ENCODE results near the gene IFIT5. TPM values are rescaled to one million over a fixed set of nuclear protein-coding genes. Genes with fewer than 3 reads are reported as not detected.
"Not testable (repeated sequence)": the region's sequence is repeated elsewhere in the genome, so short reads cannot be mapped to it uniquely, and the experiment has no call there.

IFIT5 gene
- total RNA-seq, 2 experiments from 2014 or later = 14.4 to 14.9 TPM

DNA sequence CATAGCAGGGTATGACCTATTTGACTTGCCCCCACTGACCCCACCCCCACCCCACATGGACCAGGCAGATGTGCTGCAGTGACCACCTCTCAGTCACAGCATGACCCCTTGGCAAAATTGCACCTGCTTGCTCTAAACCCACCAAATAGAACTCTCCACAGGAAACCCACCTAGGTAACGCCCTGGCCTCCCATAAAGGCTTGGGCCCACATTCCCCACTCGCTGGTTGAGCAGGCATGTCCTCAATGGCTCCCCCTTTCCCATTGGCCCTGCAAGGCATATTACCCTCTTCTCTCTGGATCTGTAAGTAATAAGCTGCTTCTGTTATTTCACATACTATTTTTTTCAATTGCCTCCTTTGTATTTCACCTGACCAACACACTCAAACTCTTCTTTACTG lies 19.2 kb upstream of the IFIT5 start:
- no peaks in the 10 kb centered on the region for H3K27me3 Mint-ChIP-seq
- H3K4me1 Mint-ChIP-seq = peaks cover 35% of the 10 kb centered on the region
- ChIA-PET POLR2A (no interaction called here), CTCF (interaction anchor here (0.7 kb wide), 1 partner anchor 71 kb away, joined by 4 read pairs; no protein-coding TSS in a partner anchor)
- intact Hi-C loops (cut with DNase I, micrococcal nuclease) = no loop called here
- DNase-seq = no peak
- H3K36me3 Mint-ChIP-seq (ENCODE audit: low read depth) = peaks cover 10% of the 10 kb centered on the region
- H3K4me3 Mint-ChIP-seq = no peak overlapping the region
- ATAC-seq = no peak
- H3K9me3 Mint-ChIP-seq (ENCODE audit: low read depth) = no peaks in the 10 kb centered on the region
- no peak overlapping the region for H3K27ac Mint-ChIP-seq

DNA sequence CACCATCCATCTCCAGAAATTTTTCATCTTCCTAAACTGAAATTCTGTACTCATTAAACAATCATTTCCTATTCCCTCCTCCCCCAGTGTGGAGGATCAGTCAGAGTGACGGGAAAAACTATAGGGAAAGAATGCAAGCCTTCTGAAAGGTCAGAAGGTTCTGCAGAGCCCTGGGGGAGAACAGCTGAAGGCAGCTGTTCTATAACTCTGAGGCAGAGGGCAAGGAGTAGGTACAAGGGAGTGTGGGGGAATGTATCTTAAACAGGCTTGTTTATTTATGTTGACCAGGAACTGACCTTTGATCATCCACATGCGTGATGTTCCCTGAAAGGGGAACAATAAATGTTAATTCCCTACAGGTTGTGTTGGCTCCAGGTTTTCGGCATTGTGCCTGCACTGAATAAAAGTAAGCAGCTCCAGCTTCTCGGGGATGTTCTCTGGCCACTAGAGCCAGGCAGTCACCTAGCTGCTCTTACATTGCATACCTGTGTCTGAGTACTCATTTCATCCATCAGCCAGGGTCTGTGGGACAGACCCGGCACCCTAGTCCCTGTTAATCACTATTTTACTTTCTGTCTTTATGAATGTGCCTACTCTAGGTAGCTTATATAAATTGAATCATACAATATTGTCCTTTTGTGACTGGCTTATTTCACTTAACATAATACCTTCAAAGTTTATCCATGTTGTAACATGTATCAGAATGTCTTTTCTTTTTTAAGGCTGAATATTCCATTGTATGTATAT lies 16.2 kb upstream of the IFIT5 start:
- intact Hi-C loops (cut with DNase I, micrococcal nuclease) = no loop called here
- ChIA-PET POLR2A (no interaction called here), CTCF (interaction anchor here (0.6 kb wide), 1 partner anchor 21 kb away, joined by 3 read pairs; no protein-coding TSS in a partner anchor)
- Mint-ChIP-seq H3K36me3 (ENCODE audit: low read depth) (peaks cover 13% of the 10 kb centered on the region), H3K4me3 (no peak overlapping the region), H3K27ac (no peak overlapping the region), H3K4me1 (peaks cover 24% of the 10 kb centered on the region), H3K27me3 (no peaks in the 10 kb centered on the region), H3K9me3 (ENCODE audit: low read depth) (no peaks in the 10 kb centered on the region)
- DNase-seq (no peak), ATAC-seq (peak; percentile 36)

GRCh38 chr10:89399956-89400355 lies 14.4 kb upstream of the IFIT5 start:
- H3K27ac Mint-ChIP-seq = no peak overlapping the region
- H3K9me3 Mint-ChIP-seq (ENCODE audit: low read depth) = no peaks in the 10 kb centered on the region
- intact Hi-C loops (cut with DNase I, micrococcal nuclease) = no loop called here
- H3K36me3 Mint-ChIP-seq (ENCODE audit: low read depth) = peaks cover 13% of the 10 kb centered on the region
- ChIA-PET CTCF (no interaction called here), POLR2A (no interaction called here)
- ATAC-seq = peak; percentile 16
- no peak overlapping the region for H3K4me3 Mint-ChIP-seq
- no peaks in the 10 kb centered on the region for H3K27me3 Mint-ChIP-seq
- H3K4me1 Mint-ChIP-seq = peaks cover 16% of the 10 kb centered on the region
- DNase-seq = no peak

- Mint-ChIP-seq H3K36me3 (ENCODE audit: low read depth) (peaks cover 10% of the 10 kb centered on the region), H3K27me3 (no peaks in the 10 kb centered on the region), H3K9me3 (ENCODE audit: low read depth) (no peaks in the 10 kb centered on the region), H3K4me1 (peaks cover 6% of the 10 kb centered on the region), H3K4me3 (no peak overlapping the region), H3K27ac (no peak overlapping the region)
- ChIA-PET POLR2A (no interaction called here), CTCF (interaction anchor here (0.7 to 1.4 kb wide), 5 partner anchors 11 to 153 kb away, joined by 3 to 6 read pairs (median 4); partner anchors contain the start of gene IFIT1)
- no peak for ATAC-seq
- DNase-seq = no peak
- intact Hi-C loops (cut with DNase I, micrococcal nuclease) = no loop called here
Observed at GRCh38 chr10:89403043-89403442, 11.3 kb upstream of the IFIT5 start.

DNA sequence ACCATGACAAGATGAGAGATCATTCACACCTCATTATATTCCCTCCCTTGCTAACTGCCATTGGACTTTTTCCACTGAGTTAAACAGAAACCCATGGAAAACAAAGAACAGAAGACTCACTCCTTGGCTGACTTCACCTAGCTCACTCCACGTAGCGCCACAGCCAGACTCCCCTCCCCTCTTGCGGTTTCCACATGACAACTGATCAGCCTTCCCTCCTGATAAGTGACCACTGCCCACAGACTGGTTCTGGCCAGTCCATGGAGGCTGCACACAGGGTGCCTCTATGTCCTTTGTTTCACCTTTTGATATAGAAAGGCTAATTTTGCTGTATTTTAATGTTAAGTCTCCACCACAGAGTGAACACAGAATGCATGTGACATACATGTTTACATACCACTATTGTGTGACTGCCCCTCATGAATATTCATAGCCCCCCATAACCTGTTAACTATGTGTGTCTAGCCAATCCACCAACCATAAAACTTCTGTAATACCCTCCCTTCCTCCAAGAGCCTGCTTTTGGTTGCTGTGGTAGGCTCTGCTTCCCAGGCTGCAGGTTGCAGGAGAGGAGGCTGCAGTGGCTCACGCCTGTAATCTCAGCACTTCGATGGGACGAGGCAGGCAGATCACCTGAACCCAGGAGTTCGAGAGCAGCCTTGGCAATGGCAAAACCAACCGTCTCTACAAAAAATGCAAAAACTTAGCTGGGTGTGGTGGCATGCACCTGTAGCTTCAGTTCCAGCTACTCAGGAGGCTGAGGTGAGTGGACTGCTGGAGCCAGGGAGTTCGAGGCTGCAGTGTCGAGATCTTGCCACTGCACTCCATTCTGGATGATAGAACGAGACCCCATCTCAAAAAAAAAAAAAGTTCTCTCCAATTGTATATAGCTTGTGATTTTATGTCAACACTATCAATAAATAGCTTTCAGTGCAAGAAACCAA lies 10.0 kb upstream of the IFIT5 start:
- intact Hi-C loops (cut with DNase I, micrococcal nuclease) = no loop called here
- H3K4me3 Mint-ChIP-seq = no peak overlapping the region
- H3K4me1 Mint-ChIP-seq = peaks cover 2% of the 10 kb centered on the region
- POLR2A ChIA-PET = no interaction called here
- CTCF ChIA-PET = no interaction called here
- no peaks in the 10 kb centered on the region for H3K9me3 Mint-ChIP-seq (ENCODE audit: low read depth)
- H3K27me3 Mint-ChIP-seq = no peaks in the 10 kb centered on the region
- ATAC-seq = no peak
- peaks cover 7% of the 10 kb centered on the region for H3K36me3 Mint-ChIP-seq (ENCODE audit: low read depth)
- DNase-seq = no peak
- no peak overlapping the region for H3K27ac Mint-ChIP-seq

GRCh38 chr10:89406178-89406577 lies 8.2 kb upstream of the IFIT5 start:
- H3K4me3 Mint-ChIP-seq; DNase-seq; H3K4me1 Mint-ChIP-seq; H3K27me3 Mint-ChIP-seq; ATAC-seq; H3K27ac Mint-ChIP-seq; H3K36me3 Mint-ChIP-seq (ENCODE audit: low read depth); intact Hi-C loops (cut with DNase I, micrococcal nuclease); H3K9me3 Mint-ChIP-seq (ENCODE audit: low read depth); POLR2A ChIA-PET: not testable (repeated sequence)
- CTCF ChIA-PET = interaction anchor here (0.8 kb wide), 1 partner anchor 13 kb away, joined by 5 read pairs; no protein-coding TSS in a partner anchor

GRCh38 chr10:89407792-89408191 lies 6.6 kb upstream of the IFIT5 start:
- H3K27me3 Mint-ChIP-seq; H3K9me3 Mint-ChIP-seq (ENCODE audit: low read depth); POLR2A ChIA-PET; H3K4me3 Mint-ChIP-seq; H3K27ac Mint-ChIP-seq; ATAC-seq; DNase-seq; H3K36me3 Mint-ChIP-seq (ENCODE audit: low read depth); intact Hi-C loops (cut with DNase I, micrococcal nuclease); H3K4me1 Mint-ChIP-seq: not testable (repeated sequence)
- CTCF ChIA-PET = interaction anchor here (1.3 kb wide), 1 partner anchor 10 kb away, joined by 5 read pairs; no protein-coding TSS in a partner anchor

DNA sequence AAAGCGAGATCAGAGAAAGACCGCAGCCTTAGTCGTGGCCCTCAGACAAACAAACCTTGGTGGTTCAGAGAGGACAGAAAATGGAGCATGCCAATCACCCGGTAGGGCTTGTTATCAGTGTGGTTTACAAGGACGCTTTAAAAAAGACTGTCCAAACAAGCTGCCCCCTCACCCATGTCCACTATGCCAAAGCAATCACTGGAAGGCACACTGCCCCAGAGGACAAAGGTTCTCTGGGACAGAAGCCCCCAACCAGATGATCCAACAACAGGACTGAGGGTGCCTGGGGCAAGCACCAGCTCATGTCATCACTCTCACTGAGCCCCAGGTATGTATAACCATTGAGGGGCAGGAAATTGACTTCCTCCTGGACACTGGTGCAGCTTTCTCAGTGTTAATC lies 5.1 kb upstream of the IFIT5 start:
- H3K27me3 Mint-ChIP-seq; DNase-seq; H3K9me3 Mint-ChIP-seq (ENCODE audit: low read depth); ATAC-seq; H3K4me3 Mint-ChIP-seq; H3K27ac Mint-ChIP-seq; POLR2A ChIA-PET; intact Hi-C loops (cut with DNase I, micrococcal nuclease); H3K36me3 Mint-ChIP-seq (ENCODE audit: low read depth): not testable (repeated sequence)
- H3K4me1 Mint-ChIP-seq = peaks cover 16% of the 10 kb centered on the region
- CTCF ChIA-PET = interaction anchor here (0.6 kb wide), 1 partner anchor 411 kb away, joined by 3 read pairs; no protein-coding TSS in a partner anchor

DNA sequence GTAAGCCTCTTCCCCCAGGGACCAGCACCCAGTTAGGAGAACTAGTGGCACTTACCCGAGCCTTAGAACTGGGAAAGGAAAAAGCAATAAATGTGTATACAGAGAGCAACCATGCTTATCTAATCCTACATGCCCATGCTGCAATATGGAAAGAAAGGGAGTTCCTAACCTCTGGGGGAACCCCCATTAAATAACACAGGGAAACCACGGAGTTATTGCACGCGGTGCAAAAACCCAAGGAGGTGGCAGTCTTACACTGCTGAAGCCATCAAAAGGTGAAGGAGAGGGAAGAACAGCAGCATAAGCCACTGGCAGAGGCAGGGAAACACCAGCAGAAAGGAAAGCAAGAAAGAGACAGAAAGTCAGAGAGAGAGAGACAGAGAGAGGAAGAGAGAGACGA lies 3.8 kb upstream of the IFIT5 start:
- peaks cover 13% of the 10 kb centered on the region for H3K36me3 Mint-ChIP-seq (ENCODE audit: low read depth)
- H3K9me3 Mint-ChIP-seq (ENCODE audit: low read depth); POLR2A ChIA-PET; ATAC-seq; CTCF ChIA-PET; H3K27me3 Mint-ChIP-seq; H3K4me3 Mint-ChIP-seq; H3K27ac Mint-ChIP-seq: not testable (repeated sequence)
- intact Hi-C loops (cut with DNase I, micrococcal nuclease) = loop anchor here in 1 of 2 experiments (5.0 to 10.0 kb wide), 4 partner anchors 418 to 1464 kb away; partner anchors contain the start of genes FAS, RPP30 and STAMBPL1
- DNase-seq = peak; percentile 28
- H3K4me1 Mint-ChIP-seq = peaks cover 17% of the 10 kb centered on the region

- DNase-seq; H3K9me3 Mint-ChIP-seq (ENCODE audit: low read depth); H3K27me3 Mint-ChIP-seq; H3K27ac Mint-ChIP-seq; H3K4me3 Mint-ChIP-seq; POLR2A ChIA-PET; ATAC-seq: not testable (repeated sequence)
- intact Hi-C loops (cut with DNase I, micrococcal nuclease) = loop anchor here in 1 of 2 experiments (5.0 to 10.0 kb wide), 4 partner anchors 419 to 1464 kb away; partner anchors contain the start of genes FAS, RPP30 and STAMBPL1
- Mint-ChIP-seq H3K4me1 (peaks cover 21% of the 10 kb centered on the region), H3K36me3 (ENCODE audit: low read depth) (peaks cover 17% of the 10 kb centered on the region)
- CTCF ChIA-PET = interaction anchor here (1.6 kb wide), 1 partner anchor 18 kb away, joined by 5 read pairs; the partner anchor contains the start of gene IFIT1
Observed at GRCh38 chr10:89411135-89411534, 3.2 kb upstream of the IFIT5 start.

GRCh38 chr10:89412276-89412675 lies 2.1 kb upstream of the IFIT5 start:
- Mint-ChIP-seq H3K4me1 (peaks cover 28% of the 10 kb centered on the region), H3K27ac (peak overlapping the region; percentile 62), H3K36me3 (ENCODE audit: low read depth) (peaks cover 18% of the 10 kb centered on the region), H3K4me3 (peak overlapping the region; percentile 55)
- intact Hi-C loops (cut with DNase I, micrococcal nuclease) = loop anchor here in 1 of 2 experiments (5.0 to 10.0 kb wide), 4 partner anchors 420 to 1463 kb away; partner anchors contain the start of genes FAS, RPP30 and STAMBPL1
- DNase-seq = peak; percentile 55
- POLR2A ChIA-PET; ATAC-seq; H3K27me3 Mint-ChIP-seq; H3K9me3 Mint-ChIP-seq (ENCODE audit: low read depth): not testable (repeated sequence)
- CTCF ChIA-PET = interaction anchor here (0.6 to 1.6 kb wide), 3 partner anchors 13 to 64 kb away, joined by 3 to 5 read pairs (median 3); partner anchors contain the start of gene IFIT1

Data from activated CD4-positive, alpha-beta T cell treated with anti-CD3 and anti-CD28 coated beads for 36 hours (primary cell).